ENCODE results near the gene ZNF146.

Gene ZNF146

GRCh38 chr19:36236946-36237310, 22.0 kb downstream of the ZNF146 start:
- TF ChIP-seq CTCF (IDR thresholded peaks at IDR 0.05; ENCODE audit: insufficient read depth, low read depth, low read length, missing control alignments) = no peak
- no peak overlapping the region for H3K4me3 ChIP-seq (ENCODE audit: low read depth, low read length)
- no peak for DNase-seq (ENCODE audit: low read depth)

GRCh38 chr19:36244066-36244465, 29.2 kb downstream of the ZNF146 start:
- H3K4me3 ChIP-seq (ENCODE audit: low read depth, low read length) = no peak overlapping the region
- DNase-seq (ENCODE audit: low read depth) = no peak
- no peak for TF ChIP-seq CTCF (IDR thresholded peaks at IDR 0.05; ENCODE audit: insufficient read depth, low read depth, low read length, missing control alignments)

GRCh38 chr19:36245210-36246005, 30.5 kb downstream of the ZNF146 start:
- no peak overlapping the region for H3K4me3 ChIP-seq (ENCODE audit: low read depth, low read length)
- TF ChIP-seq CTCF (IDR thresholded peaks at IDR 0.05; ENCODE audit: insufficient read depth, low read depth, low read length, missing control alignments) = no peak
- no peak for DNase-seq (ENCODE audit: low read depth)

- TF ChIP-seq CTCF (IDR thresholded peaks at IDR 0.05; ENCODE audit: insufficient read depth, low read depth, low read length, missing control alignments) = no peak
- no peak for DNase-seq (ENCODE audit: low read depth)
- H3K4me3 ChIP-seq (ENCODE audit: low read depth, low read length) = no peak overlapping the region
Measured at GRCh38 chr19:36246006-36246481, 31.1 kb downstream of the ZNF146 start.

GRCh38 chr19:36252047-36252446, 37.1 kb downstream of the ZNF146 start:
- no peak for TF ChIP-seq CTCF (IDR thresholded peaks at IDR 0.05; ENCODE audit: insufficient read depth, low read depth, low read length, missing control alignments)
- no peak for DNase-seq (ENCODE audit: low read depth)

GRCh38 chr19:36254848-36255247, 39.9 kb downstream of the ZNF146 start:
- TF ChIP-seq CTCF (IDR thresholded peaks at IDR 0.05; ENCODE audit: insufficient read depth, low read depth, low read length, missing control alignments) = no peak
- no peak for DNase-seq (ENCODE audit: low read depth)
- no peak overlapping the region for H3K4me3 ChIP-seq (ENCODE audit: low read depth, low read length)

More at GRCh38 chr19:36252047-36252446, 37.1 kb downstream of the ZNF146 start:
- H3K4me3 ChIP-seq (ENCODE audit: low read depth, low read length) = no peak overlapping the region

GRCh38 chr19:36255316-36255715, 40.4 kb downstream of the ZNF146 start:
- no peak for DNase-seq (ENCODE audit: low read depth)
- no peak for TF ChIP-seq CTCF (IDR thresholded peaks at IDR 0.05; ENCODE audit: insufficient read depth, low read depth, low read length, missing control alignments)
- no peak overlapping the region for H3K4me3 ChIP-seq (ENCODE audit: low read depth, low read length)
